Stimulated activated CD4-positive, alpha-beta T cell treated with anti-CD3 and anti-CD28 coated beads, TNF-alpha, amount 100 ng/mL, for 48 hours (primary cell): ENCODE measurements around the gene SMARCAD1.

Source experiments
- DNase-seq, 3 donors: peaks; one replicate each; pipeline ENCODE4 v3.0.0-alpha.2; 2020; ENCODE audit warnings: low read depth in 3 of 3

The SMARCAD1 gene, protein sequence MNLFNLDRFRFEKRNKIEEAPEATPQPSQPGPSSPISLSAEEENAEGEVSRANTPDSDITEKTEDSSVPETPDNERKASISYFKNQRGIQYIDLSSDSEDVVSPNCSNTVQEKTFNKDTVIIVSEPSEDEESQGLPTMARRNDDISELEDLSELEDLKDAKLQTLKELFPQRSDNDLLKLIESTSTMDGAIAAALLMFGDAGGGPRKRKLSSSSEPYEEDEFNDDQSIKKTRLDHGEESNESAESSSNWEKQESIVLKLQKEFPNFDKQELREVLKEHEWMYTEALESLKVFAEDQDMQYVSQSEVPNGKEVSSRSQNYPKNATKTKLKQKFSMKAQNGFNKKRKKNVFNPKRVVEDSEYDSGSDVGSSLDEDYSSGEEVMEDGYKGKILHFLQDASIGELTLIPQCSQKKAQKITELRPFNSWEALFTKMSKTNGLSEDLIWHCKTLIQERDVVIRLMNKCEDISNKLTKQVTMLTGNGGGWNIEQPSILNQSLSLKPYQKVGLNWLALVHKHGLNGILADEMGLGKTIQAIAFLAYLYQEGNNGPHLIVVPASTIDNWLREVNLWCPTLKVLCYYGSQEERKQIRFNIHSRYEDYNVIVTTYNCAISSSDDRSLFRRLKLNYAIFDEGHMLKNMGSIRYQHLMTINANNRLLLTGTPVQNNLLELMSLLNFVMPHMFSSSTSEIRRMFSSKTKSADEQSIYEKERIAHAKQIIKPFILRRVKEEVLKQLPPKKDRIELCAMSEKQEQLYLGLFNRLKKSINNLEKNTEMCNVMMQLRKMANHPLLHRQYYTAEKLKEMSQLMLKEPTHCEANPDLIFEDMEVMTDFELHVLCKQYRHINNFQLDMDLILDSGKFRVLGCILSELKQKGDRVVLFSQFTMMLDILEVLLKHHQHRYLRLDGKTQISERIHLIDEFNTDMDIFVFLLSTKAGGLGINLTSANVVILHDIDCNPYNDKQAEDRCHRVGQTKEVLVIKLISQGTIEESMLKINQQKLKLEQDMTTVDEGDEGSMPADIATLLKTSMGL

DNA sequence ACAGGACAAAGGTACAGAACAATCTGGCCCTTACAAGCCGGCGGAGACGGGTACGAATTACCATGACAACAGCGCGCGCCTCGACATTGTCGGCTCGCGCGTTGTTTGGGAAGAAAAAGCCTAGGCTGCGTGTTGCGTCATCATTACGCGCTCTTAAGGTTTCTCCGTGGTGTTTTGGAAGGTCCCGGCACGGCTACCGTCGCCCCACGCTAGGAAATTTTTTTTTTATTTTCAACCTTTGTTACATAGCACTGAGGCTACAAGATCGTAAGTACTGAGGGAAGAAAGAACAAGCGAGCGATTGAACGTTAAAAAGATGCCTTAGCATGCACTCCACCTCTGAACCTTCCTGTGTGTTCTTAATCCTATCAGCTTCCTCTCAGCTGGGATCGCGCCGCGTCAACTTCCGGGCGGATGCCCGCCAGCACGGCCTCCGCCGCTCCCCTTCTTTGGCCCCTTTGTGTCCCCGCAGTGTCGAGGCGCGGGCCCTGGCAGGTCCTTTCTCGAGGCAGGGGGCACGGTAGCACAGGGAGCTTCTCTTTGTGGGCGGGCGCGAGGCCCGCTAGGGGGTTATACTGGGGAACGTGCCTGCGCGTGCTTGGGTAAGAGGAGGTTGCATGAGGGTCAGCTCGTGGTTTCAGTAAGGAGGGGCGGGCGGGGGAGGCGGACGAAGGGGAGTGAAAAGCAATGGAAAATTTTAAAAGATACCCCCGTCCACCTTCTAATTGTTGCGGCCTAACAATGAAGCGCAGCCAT lies at the start of gene SMARCAD1:
SMARCAD1 (plus strand) TSS at position 397 of the 756 bp plus-strand sequence. CDS start 530 bp downstream, outside the sequence.
- peak; percentile 79 to 84 (median 80) for DNase-seq

DNA sequence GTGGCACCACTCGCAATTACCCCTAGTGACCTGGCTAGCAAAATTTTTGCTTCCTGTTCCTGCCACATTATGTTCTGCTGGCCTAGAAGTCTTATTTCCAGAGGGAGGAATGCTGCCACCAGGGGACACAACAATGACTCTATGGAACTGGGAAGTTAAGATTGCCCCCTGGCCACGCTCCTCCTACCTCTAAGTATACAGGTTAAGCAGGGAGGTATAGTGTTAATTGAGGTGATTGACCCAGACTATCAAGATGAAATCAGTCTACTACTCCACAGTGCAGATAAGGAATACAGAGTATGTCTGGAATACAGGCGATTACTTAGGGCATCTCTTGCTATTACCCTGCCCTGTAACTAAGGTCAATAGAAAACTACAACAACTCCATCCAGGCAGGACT lies 48.8 kb upstream of the SMARCAD1 start:
- no peak for DNase-seq

DNA sequence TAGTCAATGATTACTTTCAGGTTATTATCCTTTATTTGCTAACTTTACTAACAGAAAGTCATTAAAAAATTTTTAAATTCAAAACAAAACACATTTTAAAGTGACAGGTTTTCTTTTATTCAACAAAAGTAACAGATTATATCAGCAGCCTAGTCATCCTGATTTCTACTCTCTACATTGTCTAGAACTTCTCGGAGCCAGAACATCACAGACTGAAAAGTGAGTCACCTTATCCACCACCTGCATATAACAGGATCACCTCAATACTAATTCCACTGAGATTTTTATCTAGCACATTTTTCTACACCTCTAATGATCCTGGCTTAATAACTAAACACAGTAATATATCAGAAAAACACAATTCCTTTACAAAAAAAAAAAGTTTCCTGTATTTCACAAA lies 47.9 kb upstream of the SMARCAD1 start:
- DNase-seq, result no peak

DNA sequence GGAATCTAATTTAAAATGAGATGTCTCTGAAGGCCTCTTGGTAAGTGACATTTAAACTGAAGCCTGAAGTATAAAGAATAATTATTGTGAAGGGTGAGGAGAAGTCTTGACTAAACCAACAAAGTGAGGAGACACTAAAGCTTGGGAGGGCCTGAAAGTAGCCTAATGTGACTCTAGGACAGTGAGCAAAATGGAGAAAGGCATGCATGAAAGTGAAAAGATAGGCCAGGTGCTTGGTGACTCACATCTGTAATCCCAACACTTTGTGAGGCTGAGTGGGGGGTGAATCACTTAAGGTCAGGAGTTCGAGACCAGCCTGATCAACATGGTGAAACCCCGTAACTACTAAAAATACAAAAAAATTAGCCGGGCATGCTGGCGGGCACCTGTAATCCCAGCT lies 46.9 kb upstream of the SMARCAD1 start:
- DNase-seq, result no peak

DNA sequence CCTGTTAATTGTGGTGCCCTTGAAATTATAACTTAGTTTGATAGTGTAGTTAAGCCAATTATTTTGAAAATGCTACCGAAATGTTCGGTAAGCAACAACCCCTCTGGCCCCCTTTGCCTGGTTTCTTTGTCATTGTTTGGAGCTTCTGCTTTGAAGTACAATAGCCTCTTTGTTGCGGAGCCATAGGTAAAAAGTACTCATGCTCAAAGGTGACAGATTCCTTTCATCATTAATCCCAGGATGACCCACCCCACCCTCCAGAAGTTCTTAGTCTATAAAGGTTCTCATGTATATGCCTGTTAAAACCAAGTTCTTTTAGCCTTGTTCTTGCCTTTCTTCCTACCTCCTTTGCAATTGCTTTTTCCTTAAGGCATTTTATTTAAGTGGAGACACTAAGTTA lies 42.4 kb upstream of the SMARCAD1 start:
- DNase-seq, result no peak

DNA sequence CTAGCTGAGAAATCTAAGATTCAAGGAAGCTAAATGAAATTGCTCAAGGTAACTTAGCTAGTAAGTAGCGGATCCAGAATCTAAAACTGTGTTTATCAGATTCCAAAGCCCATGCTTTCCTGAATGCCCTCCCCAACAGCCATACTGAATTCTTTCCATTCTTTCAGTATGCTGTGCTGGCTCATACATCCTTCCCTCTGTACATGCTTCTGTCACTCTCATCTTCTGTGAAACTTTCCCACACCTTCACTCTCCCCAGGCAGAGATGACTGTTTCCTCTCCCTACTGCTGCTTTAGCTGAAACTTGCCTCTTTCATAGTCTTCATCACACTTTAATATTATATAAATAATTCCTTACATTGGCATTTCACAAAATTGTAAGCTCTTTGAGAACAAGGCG lies 39.3 kb upstream of the SMARCAD1 start:
- DNase-seq, result no peak

DNA sequence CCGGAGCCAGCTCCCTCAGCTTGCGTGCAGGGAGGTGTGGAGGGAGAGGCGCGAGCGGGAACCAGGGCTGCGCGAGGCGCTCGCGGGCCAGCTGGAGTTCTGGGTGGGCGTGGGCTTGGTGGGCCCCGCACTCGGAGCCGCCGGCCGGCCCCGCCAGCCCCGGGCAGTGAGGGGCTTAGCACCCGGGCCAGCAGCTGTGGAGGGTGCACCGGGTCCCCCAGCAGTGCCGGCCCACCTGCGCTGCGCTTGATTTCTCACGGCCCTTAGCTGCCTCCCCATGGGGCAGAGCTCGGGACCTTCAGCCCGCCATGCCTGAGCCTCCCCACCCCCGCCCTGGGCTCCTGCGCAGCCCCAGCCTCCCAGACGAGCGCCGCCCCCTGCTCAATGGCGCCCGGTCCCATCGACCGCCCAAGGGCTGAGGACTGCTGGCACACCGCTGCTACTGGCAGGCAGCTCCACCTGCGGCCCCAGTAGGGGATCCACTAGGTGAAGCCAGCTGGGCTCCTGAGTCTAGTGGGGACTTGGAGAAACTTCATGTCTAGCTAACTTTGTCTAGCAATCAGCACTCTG lies 37.8 kb upstream of the SMARCAD1 start:
- no peak for DNase-seq

DNA sequence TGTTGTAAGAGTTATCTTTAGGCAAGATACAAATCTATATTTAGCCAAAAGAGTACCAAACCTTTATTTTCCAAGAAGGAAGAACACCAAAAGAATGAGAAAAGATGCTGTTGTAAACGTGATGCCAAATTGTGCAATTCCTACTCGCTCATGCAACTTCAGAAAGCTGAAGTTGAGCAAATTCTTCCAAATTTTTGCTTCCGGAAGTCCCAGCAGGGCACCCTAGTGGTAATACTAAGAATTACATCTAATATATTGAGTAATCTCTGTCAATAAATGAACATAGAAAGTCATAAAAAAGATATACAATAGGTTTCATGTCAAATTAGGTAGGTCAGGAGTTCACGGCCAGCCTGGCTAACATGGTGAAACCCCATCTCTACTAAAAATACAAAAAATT lies 36.0 kb upstream of the SMARCAD1 start:
- DNase-seq, result no peak

DNA sequence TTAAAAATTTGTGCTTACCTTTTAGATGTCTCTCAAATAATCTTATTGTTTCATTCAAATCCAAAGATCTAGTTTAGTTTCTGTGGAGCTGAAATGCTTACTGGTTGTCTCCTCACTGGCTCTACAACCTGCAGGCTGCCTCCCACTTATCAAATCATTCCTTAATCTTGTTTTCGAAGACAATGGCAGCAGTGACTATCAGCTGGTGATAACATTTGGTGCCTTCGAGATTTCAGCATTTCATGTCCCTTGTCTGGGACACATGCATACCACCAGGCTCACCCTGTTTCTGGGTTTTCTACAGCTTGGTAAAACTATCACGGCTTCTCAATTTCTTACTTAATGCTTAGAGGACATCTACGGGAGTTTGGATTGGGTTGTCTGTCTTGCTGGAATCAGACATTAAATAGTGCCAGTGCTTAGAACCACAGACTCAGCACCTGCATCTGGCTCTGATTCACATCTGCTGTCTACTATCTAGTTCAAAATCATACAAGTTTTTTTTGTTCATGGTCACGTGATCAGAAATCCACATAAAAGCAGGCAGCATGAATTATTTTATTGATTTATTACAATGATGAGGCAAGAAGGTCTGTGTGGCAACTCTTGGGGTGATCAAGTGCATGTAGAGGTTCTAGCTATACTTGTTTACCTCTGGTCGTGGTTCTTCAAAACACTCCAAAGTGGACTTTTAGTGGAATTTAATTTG lies 32.0 kb upstream of the SMARCAD1 start:
- DNase-seq, result no peak

DNA sequence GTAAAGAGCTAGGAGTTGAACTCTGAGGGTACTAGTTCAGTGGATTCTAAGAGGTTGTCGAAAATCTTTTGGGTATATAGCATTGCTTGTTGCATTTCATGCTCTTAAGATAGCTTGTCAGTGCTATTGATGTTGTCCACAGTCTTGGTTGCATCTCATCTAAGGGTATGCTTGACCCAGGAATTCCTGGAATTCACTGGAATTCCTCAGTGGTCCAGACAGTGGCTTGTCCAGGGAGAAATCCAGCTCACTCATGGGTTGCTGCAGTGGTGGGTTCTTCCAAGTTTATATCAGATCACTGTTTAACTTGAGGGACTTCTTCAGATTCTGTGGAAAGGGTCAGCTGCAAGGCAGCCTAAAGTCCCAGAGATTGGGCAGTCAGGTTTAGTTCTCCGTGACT lies 29.8 kb upstream of the SMARCAD1 start:
- DNase-seq, result no peak

DNA sequence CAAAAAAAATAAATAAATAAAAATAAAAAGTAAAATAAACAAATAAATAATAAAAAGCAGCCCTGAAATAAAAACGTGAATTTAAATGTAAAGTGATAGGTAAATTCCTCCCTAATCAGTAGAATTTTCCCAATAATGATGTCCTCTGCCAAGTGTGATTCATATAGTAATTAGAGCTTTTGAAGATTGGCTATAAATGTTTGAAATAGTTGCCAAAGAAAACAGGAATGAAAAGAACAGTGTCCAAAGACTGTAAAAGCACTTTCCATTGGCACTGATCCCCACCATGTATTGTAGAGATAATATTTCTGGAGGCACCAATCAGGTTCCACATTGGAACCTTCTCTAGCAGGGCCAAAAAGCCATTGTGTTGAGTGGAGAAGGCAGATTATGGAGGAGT lies 25.9 kb upstream of the SMARCAD1 start:
- no peak for DNase-seq

DNA sequence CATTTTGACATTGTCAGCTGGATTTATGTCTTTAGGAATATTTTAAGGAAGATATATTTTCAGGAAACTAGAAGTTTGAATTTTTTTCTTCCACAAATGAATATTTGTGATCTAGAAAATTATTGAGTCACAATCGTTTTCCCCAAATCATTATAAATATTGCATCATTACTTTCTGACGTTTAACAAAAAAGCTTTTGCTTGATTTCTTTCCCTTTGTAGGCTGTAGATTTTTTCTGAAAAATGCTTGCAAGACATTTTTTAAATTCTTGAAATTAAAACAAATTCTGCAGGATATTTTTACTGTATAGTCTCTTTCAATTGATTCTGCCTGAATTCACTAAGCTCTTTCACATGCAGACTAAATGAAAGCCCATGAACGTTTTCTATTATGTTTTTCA lies 4.9 kb upstream of the SMARCAD1 start:
- no peak for DNase-seq

DNA sequence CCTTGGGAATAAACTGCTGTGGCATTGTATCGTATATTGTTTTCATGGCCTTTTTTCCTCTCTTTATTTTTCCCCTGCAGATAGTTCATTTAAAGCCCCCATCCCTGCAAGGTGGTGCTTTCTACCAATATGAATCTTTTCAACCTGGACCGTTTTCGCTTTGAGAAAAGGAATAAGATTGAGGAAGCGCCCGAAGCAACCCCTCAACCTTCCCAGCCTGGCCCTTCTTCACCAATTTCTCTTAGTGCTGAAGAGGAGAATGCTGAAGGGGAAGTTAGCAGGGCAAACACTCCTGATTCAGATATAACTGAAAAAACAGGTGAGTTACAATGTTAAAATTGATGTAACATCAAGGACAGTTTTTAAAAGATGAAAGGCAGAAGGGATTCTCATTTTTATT lies 601 bp downstream of the SMARCAD1 start:
- DNase-seq, result no peak

DNA sequence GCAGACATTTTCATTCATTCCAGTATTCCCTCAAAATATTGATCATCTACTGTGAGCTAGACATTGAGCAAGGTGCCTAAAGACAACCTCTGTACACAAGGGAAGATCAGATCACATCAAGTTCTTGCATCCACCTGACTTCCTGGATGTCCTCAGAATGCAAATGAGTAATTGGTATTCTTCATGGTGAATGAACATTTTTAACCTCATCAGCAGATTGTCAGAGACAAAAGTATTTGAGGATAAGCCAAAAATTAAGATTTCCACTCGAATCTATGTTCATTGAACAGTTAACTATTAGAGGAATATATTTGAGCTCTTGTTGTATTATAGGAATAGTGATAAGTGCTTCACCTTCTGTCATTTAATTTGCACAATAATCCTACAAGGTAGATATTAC lies 1.3 kb downstream of the SMARCAD1 start:
- no peak for DNase-seq

DNA sequence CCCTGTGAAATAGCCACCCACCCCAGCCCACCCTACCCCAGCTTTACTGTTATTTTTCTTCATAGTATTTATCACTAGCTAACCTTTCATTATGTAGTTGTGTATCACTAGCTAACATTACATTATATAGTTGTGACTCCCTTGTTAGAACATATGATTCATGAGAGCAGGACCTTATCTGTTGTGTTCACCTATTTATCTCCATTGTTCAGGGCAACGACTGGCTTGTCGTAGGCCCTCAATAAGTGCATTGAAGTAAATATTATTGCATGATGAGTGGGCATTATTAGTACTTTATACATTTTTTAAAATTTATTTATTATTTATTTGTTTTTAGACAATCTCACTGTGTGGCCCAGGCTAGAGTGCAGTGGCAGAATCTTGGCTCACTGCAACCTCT lies 4.2 kb downstream of the SMARCAD1 start:
- DNase-seq, result no peak

DNA sequence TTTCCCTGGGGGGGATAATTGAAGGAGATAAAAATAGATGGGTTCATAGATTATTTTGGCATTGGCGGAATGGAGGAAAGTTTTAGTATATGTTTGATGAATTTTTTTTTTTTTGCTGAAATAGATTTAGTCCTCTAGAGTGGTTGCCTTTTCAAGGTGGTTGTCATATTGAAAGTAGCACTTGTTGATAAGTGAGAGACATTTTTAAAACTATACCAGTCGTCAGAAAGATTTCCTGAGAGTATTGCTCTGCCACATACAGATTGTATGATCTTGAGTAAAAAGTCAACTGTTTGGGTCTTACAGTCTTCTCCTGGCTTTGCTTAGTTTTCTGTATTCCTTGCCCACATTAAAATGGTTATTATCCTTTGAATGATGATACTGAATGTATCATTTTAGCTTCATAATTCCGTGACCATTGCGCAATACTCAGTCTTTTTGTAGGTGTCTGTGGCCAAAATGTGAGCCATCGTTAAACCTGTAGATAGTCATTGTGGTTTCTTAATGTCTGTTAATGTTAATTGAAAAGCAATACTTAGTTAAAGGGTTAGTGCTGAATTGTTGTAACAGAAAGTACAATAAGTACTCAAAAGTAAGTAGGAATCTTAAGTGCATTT lies 7.1 kb downstream of the SMARCAD1 start:
- DNase-seq, result no peak

DNA sequence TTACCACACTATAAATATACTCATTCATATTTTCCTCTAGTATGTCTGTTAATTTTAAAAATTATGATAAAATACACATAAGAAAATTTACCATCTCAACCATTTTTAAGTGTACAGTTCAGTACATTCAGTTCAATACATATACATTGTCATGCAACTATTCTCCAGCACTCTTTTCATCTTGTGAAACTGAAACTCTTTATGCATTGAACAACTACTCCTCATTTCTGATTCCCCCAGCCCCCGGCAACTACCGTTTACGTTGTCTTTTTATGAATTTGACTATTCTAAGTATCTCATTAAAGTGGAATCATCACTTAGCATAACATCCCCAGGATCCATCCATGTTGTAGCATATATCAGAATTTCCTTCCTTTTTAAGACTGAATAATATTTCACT lies 8.7 kb downstream of the SMARCAD1 start:
- DNase-seq, result no peak

DNA sequence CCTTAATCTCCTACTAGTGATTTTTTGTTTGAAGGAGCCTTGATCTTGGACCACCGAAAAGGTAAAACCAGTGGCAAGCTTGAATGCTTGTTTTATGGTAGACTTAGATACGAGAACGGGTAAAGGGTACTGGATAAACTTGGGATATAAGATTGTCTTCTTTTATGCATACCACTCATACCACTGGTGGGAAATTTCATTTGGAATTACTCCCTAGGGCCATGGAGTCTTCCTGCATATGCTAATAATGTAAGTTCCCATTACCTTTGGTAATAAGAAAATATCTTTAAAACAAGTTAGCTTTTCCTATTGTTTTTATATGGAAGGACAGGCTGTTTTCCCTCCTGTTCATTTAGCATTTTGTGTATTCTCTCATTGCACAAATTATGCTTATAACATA lies 11.7 kb downstream of the SMARCAD1 start:
- no peak for DNase-seq

DNA sequence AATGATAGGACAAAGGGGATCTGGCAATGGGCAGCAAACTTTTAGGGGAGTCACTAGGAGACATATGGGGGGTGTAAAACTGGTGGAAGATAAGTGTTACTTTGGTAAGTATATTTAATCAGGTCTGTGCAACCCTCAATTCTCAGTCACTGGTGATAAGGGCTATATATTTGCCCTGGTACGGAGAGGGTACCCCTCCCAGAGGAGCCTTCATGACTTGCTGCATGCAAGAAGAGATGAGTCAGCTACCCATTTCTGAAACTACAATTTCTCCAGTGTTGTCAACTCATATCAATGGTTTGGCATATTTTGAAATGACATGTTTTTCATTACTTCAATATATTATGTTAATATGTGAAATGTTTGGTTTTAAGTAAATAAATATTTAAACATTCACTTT lies 14.3 kb downstream of the SMARCAD1 start:
- no peak for DNase-seq

DNA sequence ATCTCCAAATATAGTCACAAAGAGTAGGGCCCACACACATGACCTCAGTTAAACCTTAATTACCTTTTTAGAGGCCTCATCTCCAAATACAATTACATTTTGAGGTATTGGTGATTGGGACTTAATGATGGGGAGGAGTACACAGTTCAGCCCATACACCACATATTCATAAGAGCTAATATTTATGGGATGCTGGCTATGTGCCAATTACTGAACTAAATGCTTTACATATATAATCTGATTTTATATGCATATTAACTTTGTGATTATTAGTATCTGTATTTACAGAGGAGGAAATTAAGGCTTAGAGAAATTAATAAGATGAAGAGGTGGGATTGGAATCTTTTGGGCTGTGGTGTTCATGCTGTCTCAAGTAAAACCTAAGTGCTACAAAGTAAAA lies 17.8 kb downstream of the SMARCAD1 start:
- no peak for DNase-seq

DNA sequence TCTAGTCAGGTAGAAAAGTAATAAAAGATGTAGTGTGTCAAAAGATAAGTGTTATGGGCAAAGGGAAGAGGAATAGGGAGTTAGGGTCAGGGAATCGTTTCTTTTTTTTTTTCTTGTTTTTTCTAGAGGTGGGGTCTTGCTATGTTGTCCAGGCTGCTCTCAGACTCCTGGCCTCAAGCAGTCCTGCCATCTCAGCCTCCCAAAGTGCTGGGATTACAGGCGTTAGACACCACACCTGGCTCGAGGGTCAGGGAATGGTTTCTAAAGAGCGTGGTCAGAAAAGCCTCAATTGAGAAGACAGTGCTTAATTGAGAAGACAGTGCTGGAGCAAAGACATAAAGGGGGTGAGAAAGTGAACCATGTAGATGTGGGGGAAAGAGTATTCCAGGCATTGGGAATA lies 19.1 kb downstream of the SMARCAD1 start:
- no peak for DNase-seq
